Measurements from ENCODE around the gene ADGRD1. TPM values are rescaled to one million over a fixed set of nuclear protein-coding genes. Genes with fewer than 3 reads are reported as not detected.

The ADGRD1 gene
- total RNA-seq, 2 experiments from 2014 or later, result 0.27 to 0.65 TPM

DNA sequence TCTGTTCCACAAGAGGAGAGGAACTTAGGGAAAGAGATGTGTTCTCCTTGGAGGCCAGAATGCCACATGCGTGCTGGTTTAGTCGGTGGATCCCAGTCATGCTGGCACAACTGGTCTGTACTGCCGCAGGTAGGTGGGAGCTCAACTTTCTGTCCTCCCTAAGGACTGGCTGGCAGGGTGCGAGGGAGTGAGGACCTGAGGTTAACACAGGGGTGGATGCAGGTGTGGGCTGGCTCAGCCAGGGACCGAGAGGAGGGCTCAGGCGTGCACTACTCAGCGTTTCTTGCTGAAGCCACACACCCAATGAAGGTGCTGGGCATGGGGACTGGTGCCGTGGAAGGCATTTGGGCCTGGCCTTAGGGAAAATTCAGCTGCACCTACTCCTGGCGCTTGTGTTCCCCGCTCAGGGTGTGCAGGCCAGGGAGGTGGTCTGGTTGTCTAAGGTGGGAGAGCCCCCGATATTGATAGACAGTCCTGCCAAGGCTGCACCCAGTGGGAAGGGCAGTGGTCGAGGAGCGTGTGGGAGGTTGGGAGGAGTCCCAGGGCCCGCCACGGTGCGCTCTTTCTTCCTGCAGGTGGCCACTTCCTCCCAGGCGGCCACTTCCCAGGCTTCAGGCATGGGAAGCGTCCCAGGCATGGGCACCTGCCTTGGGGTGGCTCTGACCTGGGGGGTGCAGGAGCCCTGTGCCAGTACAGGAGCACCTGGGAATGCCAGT lies 138.4 kb downstream of the ADGRD1 start:
- TF ChIP-seq, protein P1, sequence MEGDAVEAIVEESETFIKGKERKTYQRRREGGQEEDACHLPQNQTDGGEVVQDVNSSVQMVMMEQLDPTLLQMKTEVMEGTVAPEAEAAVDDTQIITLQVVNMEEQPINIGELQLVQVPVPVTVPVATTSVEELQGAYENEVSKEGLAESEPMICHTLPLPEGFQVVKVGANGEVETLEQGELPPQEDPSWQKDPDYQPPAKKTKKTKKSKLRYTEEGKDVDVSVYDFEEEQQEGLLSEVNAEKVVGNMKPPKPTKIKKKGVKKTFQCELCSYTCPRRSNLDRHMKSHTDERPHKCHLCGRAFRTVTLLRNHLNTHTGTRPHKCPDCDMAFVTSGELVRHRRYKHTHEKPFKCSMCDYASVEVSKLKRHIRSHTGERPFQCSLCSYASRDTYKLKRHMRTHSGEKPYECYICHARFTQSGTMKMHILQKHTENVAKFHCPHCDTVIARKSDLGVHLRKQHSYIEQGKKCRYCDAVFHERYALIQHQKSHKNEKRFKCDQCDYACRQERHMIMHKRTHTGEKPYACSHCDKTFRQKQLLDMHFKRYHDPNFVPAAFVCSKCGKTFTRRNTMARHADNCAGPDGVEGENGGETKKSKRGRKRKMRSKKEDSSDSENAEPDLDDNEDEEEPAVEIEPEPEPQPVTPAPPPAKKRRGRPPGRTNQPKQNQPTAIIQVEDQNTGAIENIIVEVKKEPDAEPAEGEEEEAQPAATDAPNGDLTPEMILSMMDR (IDR thresholded peaks at IDR 0.05), result no peak
- H3K27me3 Mint-ChIP-seq, result peaks cover 7% of the 10 kb centered on the region
- CTCF ChIA-PET, result interaction anchor here (2.8 kb wide), 1 partner anchor 13 kb away, joined by 29 read pairs; no protein-coding TSS in a partner anchor

DNA sequence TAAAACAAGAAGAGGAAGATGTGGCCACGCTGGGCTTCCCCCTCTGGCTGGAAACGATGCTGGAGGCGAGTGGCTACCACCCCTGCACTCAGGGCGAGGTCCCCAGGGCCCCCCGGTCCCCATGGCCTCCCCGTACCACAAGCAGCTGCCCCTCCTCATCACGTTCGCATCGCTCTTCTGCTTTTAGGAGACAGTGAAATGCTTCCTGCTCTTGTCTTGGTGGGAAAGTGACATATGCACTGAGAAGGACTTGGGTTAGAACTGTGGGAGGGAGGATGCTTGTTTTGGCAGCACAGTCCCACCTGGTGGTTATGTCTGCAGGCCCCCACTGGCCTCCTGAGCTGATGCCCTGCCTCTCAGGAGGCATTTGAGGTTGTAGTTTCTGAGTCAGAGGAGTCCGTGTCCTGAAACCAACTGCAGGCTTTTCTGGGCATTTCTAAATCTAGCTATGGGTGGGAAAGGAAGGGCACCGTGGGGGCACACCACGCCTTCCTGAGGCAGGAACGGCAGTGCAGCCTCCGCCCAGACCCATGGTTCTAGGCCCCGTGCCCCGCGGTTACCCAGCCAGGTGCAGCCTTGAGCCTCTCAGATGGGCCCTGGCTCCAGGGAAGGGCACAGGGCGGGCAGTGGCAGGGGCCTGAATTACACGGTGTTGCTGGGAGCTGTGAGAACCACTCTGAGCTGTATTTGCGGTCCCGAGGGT lies 139.3 kb downstream of the ADGRD1 start:
- Mint-ChIP-seq H3K27ac (peak overlapping the region; percentile 69), H3K9me3 (no peaks in the 10 kb centered on the region), H3K36me3 (ENCODE audit: low read depth) (no peaks in the 10 kb centered on the region), H3K4me1 (ENCODE audit: low read depth) (peaks cover 24% of the 10 kb centered on the region), H3K4me3 (peak overlapping the region; percentile 5), H3K27me3 (peaks cover 7% of the 10 kb centered on the region)
- intact Hi-C loops (cut with micrococcal nuclease), result no loop called here
- ChIA-PET POLR2A (interaction anchor here (0.7 kb wide), 1 partner anchor 118 kb away, joined by 3 read pairs; no protein-coding TSS in a partner anchor), CTCF (interaction anchor here (1.2 to 2.8 kb wide), 2 partner anchors 12 to 40 kb away, joined by 5 to 29 read pairs; no protein-coding TSS in a partner anchor)
- ATAC-seq, result peak; percentile 81
- TF ChIP-seq, protein P1 (IDR thresholded peaks at IDR 0.05), result peak; percentile 14
- DNase-seq, result peak; percentile 83

More for the DNA sequence above, 138.4 kb downstream of the ADGRD1 start:
- Mint-ChIP-seq H3K27ac (peak overlapping the region; percentile 82), H3K4me3 (peak overlapping the region; percentile 22), H3K4me1 (ENCODE audit: low read depth) (peaks cover 24% of the 10 kb centered on the region), H3K36me3 (ENCODE audit: low read depth) (no peaks in the 10 kb centered on the region), H3K9me3 (no peaks in the 10 kb centered on the region)
- intact Hi-C loops (cut with micrococcal nuclease), result no loop called here
- POLR2A ChIA-PET, result no interaction called here
- DNase-seq (no peak), ATAC-seq (no peak)

GRCh38 chr12:131093604-131093955 lies 139.9 kb downstream of the ADGRD1 start:
- ATAC-seq (no peak), DNase-seq (no peak)
- peak overlapping the region; percentile 69 for H3K27ac Mint-ChIP-seq
- intact Hi-C loops (cut with micrococcal nuclease), result no loop called here
- ChIA-PET CTCF (interaction anchor here (1.2 to 2.8 kb wide), 2 partner anchors 12 to 40 kb away, joined by 5 to 29 read pairs; no protein-coding TSS in a partner anchor), POLR2A (interaction anchor here (0.7 kb wide), 1 partner anchor 117 kb away, joined by 3 read pairs; no protein-coding TSS in a partner anchor)
- no peaks in the 10 kb centered on the region for H3K9me3 Mint-ChIP-seq
- no peak overlapping the region for H3K4me3 Mint-ChIP-seq
- no peaks in the 10 kb centered on the region for H3K36me3 Mint-ChIP-seq (ENCODE audit: low read depth)
- peaks cover 5% of the 10 kb centered on the region for H3K27me3 Mint-ChIP-seq
- TF ChIP-seq, protein P1 (IDR thresholded peaks at IDR 0.05), result no peak
- H3K4me1 Mint-ChIP-seq (ENCODE audit: low read depth), result peaks cover 24% of the 10 kb centered on the region

DNA sequence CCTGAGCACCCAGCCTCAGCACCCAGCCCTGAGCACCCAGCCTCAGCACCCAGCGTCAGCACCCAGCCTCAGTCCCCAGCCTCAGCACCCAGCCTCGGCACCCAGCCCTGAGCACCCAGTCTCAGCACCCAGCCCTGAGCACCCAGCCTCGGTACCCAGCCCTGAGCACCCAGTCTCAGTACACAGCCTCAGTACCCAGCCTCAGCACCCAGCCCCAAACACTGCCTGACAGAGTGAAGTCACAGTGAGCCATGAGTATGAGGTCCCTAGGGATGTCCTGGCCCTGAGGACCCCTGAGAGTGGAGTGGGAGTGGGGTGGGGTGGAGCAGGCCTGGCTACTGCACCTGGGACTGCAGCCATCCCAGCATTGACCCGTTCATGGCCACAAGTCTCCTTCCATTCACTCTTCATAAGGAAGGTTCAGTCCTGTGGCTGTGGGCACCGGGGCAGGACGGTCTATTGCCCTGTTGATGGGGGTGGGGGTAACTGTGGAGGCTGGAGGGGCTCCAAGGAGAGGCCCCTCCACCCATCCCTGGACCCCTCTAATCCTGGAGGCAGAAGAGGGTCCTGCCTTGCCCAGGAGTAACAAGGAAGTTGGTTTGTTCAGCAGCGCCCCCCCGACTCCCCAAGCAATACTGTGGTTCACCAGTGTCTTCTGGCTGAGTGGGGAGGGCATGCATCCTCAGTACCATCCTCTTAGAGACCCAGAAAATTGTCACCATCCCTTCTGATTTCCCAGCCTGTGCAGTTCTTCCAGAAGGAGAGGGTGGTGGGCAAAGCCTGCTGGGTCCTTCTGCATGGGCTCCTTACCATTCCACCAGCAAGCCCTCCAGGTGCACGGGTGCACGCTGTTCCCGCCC lies 140.5 kb downstream of the ADGRD1 start:
- Mint-ChIP-seq H3K27me3 (peaks cover 5% of the 10 kb centered on the region), H3K27ac (no peak overlapping the region), H3K4me1 (ENCODE audit: low read depth) (peaks cover 24% of the 10 kb centered on the region), H3K4me3 (no peak overlapping the region), H3K9me3 (no peaks in the 10 kb centered on the region), H3K36me3 (ENCODE audit: low read depth) (no peaks in the 10 kb centered on the region)
- ATAC-seq (no peak), DNase-seq (no peak)
- CTCF ChIA-PET, result interaction anchor here (1.2 to 2.8 kb wide), 3 partner anchors 11 to 39 kb away, joined by 5 to 29 read pairs (median 16); no protein-coding TSS in a partner anchor
- POLR2A ChIA-PET, result interaction anchor here (0.7 to 0.9 kb wide), 2 partner anchors 11 to 117 kb away, joined by 3 read pairs; no protein-coding TSS in a partner anchor
- intact Hi-C loops (cut with micrococcal nuclease), result no loop called here
- TF ChIP-seq, protein P1 (IDR thresholded peaks at IDR 0.05), result no peak
